ENCODE results near the gene RANBP3L.
"Not testable (repeated sequence)": the region's sequence is repeated elsewhere in the genome, so short reads cannot be mapped to it uniquely, and the experiment has no call there.

RANBP3L gene

GRCh38 chr5:36301858-36302603 is at the start of gene RANBP3L:
TSS of gene RANBP3L (minus strand) at chr5:36301902. CDS start at chr5:36301416, 486 bp downstream.
- DNase-seq (ENCODE audit: low read depth in 2 of 3, low spot score in 2 of 3) = no peak

GRCh38 chr5:36346896-36347690 is 45.4 kb upstream of the RANBP3L start:
- DNase-seq (ENCODE audit: low read depth in 2 of 3, low spot score in 2 of 3) = no peak

- no peak for DNase-seq (ENCODE audit: low read depth in 2 of 3, low spot score in 2 of 3)
These were observed 43.2 kb upstream of the RANBP3L start for GRCh38 chr5:36344899-36345298.

- DNase-seq (ENCODE audit: low read depth in 2 of 3, low spot score in 2 of 3) = not testable (repeated sequence)
These were observed 40.0 kb upstream of the RANBP3L start for GRCh38 chr5:36341720-36342119.

- no peak for DNase-seq (ENCODE audit: low read depth in 2 of 3, low spot score in 2 of 3)
These were observed 35.9 kb upstream of the RANBP3L start for GRCh38 chr5:36337597-36337996.

GRCh38 chr5:36334315-36334714 is 32.6 kb upstream of the RANBP3L start:
- DNase-seq (ENCODE audit: low read depth in 2 of 3, low spot score in 2 of 3) = no peak

GRCh38 chr5:36332720-36333119 is 31.0 kb upstream of the RANBP3L start:
- DNase-seq (ENCODE audit: low read depth in 2 of 3, low spot score in 2 of 3) = not testable (repeated sequence)

GRCh38 chr5:36325196-36325595 is 23.5 kb upstream of the RANBP3L start:
- no peak for DNase-seq (ENCODE audit: low read depth in 2 of 3, low spot score in 2 of 3)

- no peak for DNase-seq (ENCODE audit: low read depth in 2 of 3, low spot score in 2 of 3)
These were observed 22.5 kb upstream of the RANBP3L start for GRCh38 chr5:36323926-36324781.

GRCh38 chr5:36312953-36313672 is 11.4 kb upstream of the RANBP3L start:
- DNase-seq (ENCODE audit: low read depth in 2 of 3, low spot score in 2 of 3) = no peak

GRCh38 chr5:36311956-36312355 is 10.3 kb upstream of the RANBP3L start:
- DNase-seq (ENCODE audit: low read depth in 2 of 3, low spot score in 2 of 3) = no peak

GRCh38 chr5:36310138-36310537 is 8.4 kb upstream of the RANBP3L start:
- no peak for DNase-seq (ENCODE audit: low read depth in 2 of 3, low spot score in 2 of 3)

- no peak for DNase-seq (ENCODE audit: low read depth in 2 of 3, low spot score in 2 of 3)
These were observed 4.0 kb upstream of the RANBP3L start for GRCh38 chr5:36305571-36306326.

GRCh38 chr5:36304095-36304805 is 2.5 kb upstream of the RANBP3L start:
- DNase-seq (ENCODE audit: low read depth in 2 of 3, low spot score in 2 of 3) = no peak

GRCh38 chr5:36300927-36301540 is 668 bp downstream of the RANBP3L start:
- no peak for DNase-seq (ENCODE audit: low read depth in 2 of 3, low spot score in 2 of 3)

GRCh38 chr5:36300191-36300926 is 1.3 kb downstream of the RANBP3L start:
- DNase-seq (ENCODE audit: low read depth in 2 of 3, low spot score in 2 of 3) = no peak

- no peak for DNase-seq (ENCODE audit: low read depth in 2 of 3, low spot score in 2 of 3)
These were observed 3.1 kb downstream of the RANBP3L start for GRCh38 chr5:36298552-36298951.

- no peak for DNase-seq (ENCODE audit: low read depth in 2 of 3, low spot score in 2 of 3)
These were observed 4.0 kb downstream of the RANBP3L start for GRCh38 chr5:36297653-36298052.

All from activated CD8-positive, alpha-beta memory T cell treated with anti-CD3 and anti-CD28 coated beads for 48 hours (primary cell).